H1 (cell line): ENCODE data around the gene COA1. TPM values are rescaled to one million over a fixed set of nuclear protein-coding genes. Genes with fewer than 3 reads are reported as not detected.

ENCODE experiments used
- CTCF ChIA-PET: fragments of 300-600 bp; sonication (Branson Sonifier 250); formaldehyde crosslinking; loops from one replicate; lab custom pipeline; 2021; ENCODE audit not compliant: partially characterized antibody; lab: Charles Lee
- POLR2A ChIA-PET: fragments of 300-600 bp; sonication (Branson Sonifier 250); formaldehyde crosslinking; loops from one replicate; lab custom pipeline; 2021; ENCODE audit warnings: inconsistent platforms; ENCODE audit not compliant: partially characterized antibody; lab: Charles Lee
- DNase-seq, 2 experiments: peaks; one replicate each; pipeline versions ENCODE4 v3.0.0 to v3.0.0-alpha.2; 2010 to 2022; ENCODE audit warnings: low spot score in 2 of 2, low read depth in 1 of 2, mixed read lengths in 1 of 2
- FAIRE-seq: peaks from 2 replicates; lab custom pipeline; 2011; peaks lifted over from hg19 to GRCh38; lab: Jason Lieb, UNC
- H2AFZ ChIP-seq: 2 replicates; pipeline ENCODE4 v1.8.1; 2012; ENCODE audit warnings: low read length, inconsistent platforms
- H2AK5ac ChIP-seq: 2 replicates; pipeline ENCODE4 v1.6.1; 2013; ENCODE audit warnings: low read depth, low read length
- H2BK120ac ChIP-seq: replicated peaks from 2 replicates; pipeline ENCODE3; 2013; ENCODE audit warnings: low read depth, low read length, inconsistent platforms
- H2BK12ac ChIP-seq: 2 replicates; pipeline ENCODE4 v1.6.1; 2013; ENCODE audit warnings: low read depth, low read length
- H2BK15ac ChIP-seq: 2 replicates; pipeline ENCODE4 v1.6.1; 2013; ENCODE audit warnings: low read length
- H2BK20ac ChIP-seq: 2 replicates; pipeline ENCODE4 v1.6.1; 2013; ENCODE audit warnings: low read length
- H2BK5ac ChIP-seq: 2 replicates; pipeline ENCODE4 v1.6.1; 2013; ENCODE audit warnings: low read depth, low read length
- H3K14ac ChIP-seq: 2 replicates; pipeline ENCODE4 v1.6.1; 2013; ENCODE audit warnings: inconsistent platforms; ENCODE audit not compliant: insufficient read length
- H3K18ac ChIP-seq: 2 replicates; pipeline ENCODE4 v1.6.1; 2013; ENCODE audit warnings: low read length; ENCODE audit errors: extremely low read depth
- H3K23ac ChIP-seq: 2 replicates; pipeline ENCODE4 v1.6.1; 2013; ENCODE audit warnings: inconsistent platforms; ENCODE audit not compliant: insufficient read length
- H3K23me2 ChIP-seq: 2 replicates; pipeline ENCODE4 v1.6.1; 2013; ENCODE audit warnings: low read depth, low read length
- H3K27ac ChIP-seq: 2 replicates; pipeline ENCODE4 v1.6.1; 2011; ENCODE audit warnings: low read depth, low read length, inconsistent platforms
- H3K27me3 ChIP-seq, 4 experiments: replicated peaks in 1 of 4; 1 replicate in 1 of 4; 2 replicates in 3 of 4; pipeline versions ENCODE4 v1.6.1 to v1.8.1; 2011 to 2013; ENCODE audit warnings: low read length in 3 of 4, mild to moderate bottlenecking in 3 of 4, inconsistent platforms in 2 of 4, mixed read lengths in 2 of 4, moderate library complexity in 1 of 4; ENCODE audit not compliant: control insufficient read depth in 3 of 4, insufficient read depth in 3 of 4; ENCODE audit errors: extremely low read depth in 1 of 4
- H3K36me3 ChIP-seq, 4 experiments: 2 replicates each; pipeline versions ENCODE4 v1.6.1 to v1.8.1; 2011 to 2013; ENCODE audit warnings: mild to moderate bottlenecking in 4 of 4, low read length in 3 of 4, moderate library complexity in 2 of 4, control low read depth in 1 of 4, inconsistent platforms in 1 of 4; ENCODE audit not compliant: insufficient read depth in 4 of 4, control insufficient read depth in 2 of 4
- H3K4ac ChIP-seq: replicated peaks from 2 replicates; pipeline ENCODE3; 2013; ENCODE audit warnings: low read length, low read depth, mixed read lengths, inconsistent platforms; ENCODE audit not compliant: insufficient read length
- H3K4me1 ChIP-seq, 4 experiments: replicated peaks in 1 of 4; 1 replicate in 1 of 4; 2 replicates in 3 of 4; pipeline versions ENCODE4 v1.6.1 to v1.8.1; 2011 to 2013; ENCODE audit warnings: low read length in 3 of 4, inconsistent platforms in 2 of 4, mixed read lengths in 1 of 4; ENCODE audit not compliant: insufficient read depth in 4 of 4, control insufficient read depth in 3 of 4
- H3K4me2 ChIP-seq, 2 experiments: 2 replicates each; pipeline versions ENCODE4 v1.6.1 to v1.8.1; 2011 to 2013; ENCODE audit warnings: low read depth in 2 of 2, low read length in 2 of 2, control low read depth in 1 of 2, inconsistent platforms in 1 of 2, mild to moderate bottlenecking in 1 of 2; ENCODE audit not compliant: insufficient read depth in 1 of 2
- H3K4me3 ChIP-seq, 4 experiments: fragments of 200-600, 300-600 bp in 1 of 4; sonication (generic), shearing (Covaris generic), sonication (Bioruptor Twin) in 1 of 4; 2 replicates each; pipeline versions ENCODE4 v1.5.1 to v1.8.1; 2011 to 2016; ENCODE audit warnings: low read length in 4 of 4, low read depth in 3 of 4, control low read depth in 2 of 4, inconsistent platforms in 2 of 4, mild to moderate bottlenecking in 2 of 4, mixed read lengths in 1 of 4, moderate library complexity in 1 of 4; ENCODE audit not compliant: insufficient read depth in 2 of 4; ENCODE audit errors: extremely low read depth in 1 of 4
- H3K56ac ChIP-seq: replicated peaks from 2 replicates; pipeline ENCODE3; 2013; ENCODE audit warnings: low read depth, mild to moderate bottlenecking, mixed read lengths, low read length, inconsistent platforms; ENCODE audit not compliant: insufficient read length
- H3K79me1 ChIP-seq: 2 replicates; pipeline ENCODE4 v1.6.1; 2013; ENCODE audit warnings: low read depth, low read length, control low read depth
- H3K79me2 ChIP-seq, 2 experiments: 2 replicates each; pipeline versions ENCODE4 v1.6.1 to v1.8.1; 2012 to 2013; ENCODE audit warnings: low read length in 2 of 2, mild to moderate bottlenecking in 2 of 2, inconsistent platforms in 1 of 2; ENCODE audit not compliant: insufficient read depth in 2 of 2, control insufficient read depth in 1 of 2
- H3K9ac ChIP-seq, 4 experiments: replicated peaks in 1 of 4; 1 replicate in 1 of 4; 2 replicates in 3 of 4; pipeline versions ENCODE4 v1.6.1 to v1.8.1; 2011 to 2013; ENCODE audit warnings: low read depth in 3 of 4, low read length in 3 of 4, control low read depth in 2 of 4, mild to moderate bottlenecking in 2 of 4, moderate library complexity in 2 of 4, inconsistent platforms in 1 of 4; ENCODE audit errors: extremely low read depth in 1 of 4
- H3K9me3 ChIP-seq, 2 experiments: 2 replicates each; pipeline versions ENCODE4 v1.6.1 to v1.8.1; 2012 to 2013; ENCODE audit warnings: mild to moderate bottlenecking in 2 of 2, moderate library complexity in 2 of 2, control low read depth in 1 of 2, inconsistent platforms in 1 of 2, low read depth in 1 of 2, low read length in 1 of 2, mixed read lengths in 1 of 2; ENCODE audit not compliant: insufficient read depth in 2 of 2
- H4K20me1 ChIP-seq, 2 experiments: replicated peaks in 1 of 2; 2 replicates each; pipeline versions ENCODE3 to v1.8.1; 2011 to 2013; ENCODE audit warnings: inconsistent platforms in 2 of 2, low read length in 2 of 2, mild to moderate bottlenecking in 1 of 2; ENCODE audit not compliant: insufficient read depth in 2 of 2, control insufficient read depth in 1 of 2
- H4K5ac ChIP-seq: 2 replicates; pipeline ENCODE4 v1.6.1; 2013; ENCODE audit warnings: low read length, low read depth, mixed read lengths, inconsistent platforms; ENCODE audit not compliant: insufficient read length
- H4K8ac ChIP-seq: 2 replicates; pipeline ENCODE4 v1.8.0; 2013; ENCODE audit warnings: mild to moderate bottlenecking, moderate library complexity, low read length, inconsistent platforms; ENCODE audit not compliant: insufficient read depth; ENCODE audit errors: extremely low read depth
- H4K91ac ChIP-seq: replicated peaks from 2 replicates; pipeline ENCODE3; 2013; ENCODE audit warnings: low read length, mixed read lengths, inconsistent platforms; ENCODE audit not compliant: insufficient read length
- RAD21 ChIP-seq, 2 experiments: IDR thresholded peaks in 1 of 2; conservative IDR thresholded peaks in 1 of 2; 2 replicates each; pipeline ENCODE4 v1.6.1; 2011; ENCODE audit warnings: low read depth in 2 of 2, low read length in 2 of 2, improper control_type of control experiment in 1 of 2, inconsistent platforms in 1 of 2, mild to moderate bottlenecking in 1 of 2, moderate library complexity in 1 of 2
- RNF2 ChIP-seq: fragments of 200-900, 300-1000 bp; sonication (generic); IDR thresholded peaks from 2 replicates; pipeline ENCODE4 v1.7.1; 2016; ENCODE audit warnings: borderline replicate concordance, low read depth, mild to moderate bottlenecking, antibody characterized with exemption, low read length; ENCODE audit not compliant: poor library complexity, severe bottlenecking; ENCODE audit errors: missing control alignments
- RXRA ChIP-seq: IDR thresholded peaks from 2 replicates; pipeline ENCODE4 v1.6.1; 2011; ENCODE audit warnings: low read depth, mild to moderate bottlenecking, low read length, moderate library complexity; ENCODE audit not compliant: insufficient read depth
- SAP30 ChIP-seq: fragments of 300-600 bp; sonication (generic); IDR thresholded peaks from 2 replicates; pipeline ENCODE4 v1.7.1; 2012; ENCODE audit warnings: low read length, moderate library complexity, mild to moderate bottlenecking, inconsistent platforms; ENCODE audit not compliant: insufficient read depth, insufficient replicate concordance
- SP4 ChIP-seq: IDR thresholded peaks from 2 replicates; pipeline ENCODE4 v1.6.1; 2012; ENCODE audit warnings: low read length, inconsistent platforms
- TBP ChIP-seq: IDR thresholded peaks from 2 replicates; pipeline ENCODE4 v1.6.1; 2011; ENCODE audit warnings: low read depth, low read length, improper control_type of control experiment
- WGBS, 2 experiments: shearing (Covaris generic) in 1 of 2; methylation state at CpG; one replicate each; pipeline versions ENCODE4 v1.1.6 to v1.1.7; 2013 to 2015; ENCODE audit warnings: low lambda C conversion rate in 2 of 2, mixed read lengths in 2 of 2, inconsistent platforms in 1 of 2, low coverage in 1 of 2, missing lambda C conversion rate in 1 of 2; ENCODE audit not compliant: insufficient replicate concordance in 2 of 2, insufficient coverage in 1 of 2, insufficient read length in 1 of 2; ENCODE audit errors: extremely low coverage in 1 of 2, missing lambda C conversion rate in 1 of 2; 5-methylcytosine and 5-hydroxymethylcytosine counted together
- polyA plus RNA-seq, 7 experiments: library from polyadenylated mRNA; depleted of rRNA in 3 of 7; stranded (reverse) in 5 of 7; unstranded in 2 of 7; fragments of >200 nt in 5 of 7; fragments of 200-250 nt in 2 of 7; gene quantifications; 1 replicate in 5 of 7; 2 replicates in 1 of 7; 4 replicates in 1 of 7; pipeline versions ENCODE4 v1.2.1 to v1.2.3, GENCODE V29; 2011 to 2013; ENCODE audit warnings: missing spikeins in 2 of 7, mixed read lengths in 2 of 7
- total RNA-seq: library from RNA; stranded (reverse); fragmentation: NEBNext Ultra II Directional; extraction: Animal tissue kit (Norgen Biotek cat#: 25700); gene quantifications from 2 replicates; pipeline ENCODE4 v1.2.1, GENCODE V29; 2021
- TF ChIP-seq, protein P1 (sequence below): IDR thresholded peaks from 2 replicates; pipeline ENCODE4 v1.6.1; 2011; ENCODE audit warnings: low read length, improper control_type of control experiment
- TF ChIP-seq, protein P2 (sequence below), 3 experiments: IDR thresholded peaks; 1 replicate in 2 of 3; 2 replicates in 1 of 3; pipeline versions ENCODE4 v1.5.1 to v1.6.1; 2011; ENCODE audit warnings: low read length in 3 of 3, mild to moderate bottlenecking in 3 of 3, inconsistent platforms in 2 of 3, low read depth in 1 of 3, moderate library complexity in 1 of 3; ENCODE audit not compliant: insufficient read depth in 1 of 3; ENCODE audit errors: control extremely low read depth in 1 of 3

Gene COA1
- total and polyA plus RNA-seq, 2 of the 8 experiments (the other 6 are each of a cell fraction or from before 2014, with no cell fraction given): 98.6 to 143 TPM

DNA sequence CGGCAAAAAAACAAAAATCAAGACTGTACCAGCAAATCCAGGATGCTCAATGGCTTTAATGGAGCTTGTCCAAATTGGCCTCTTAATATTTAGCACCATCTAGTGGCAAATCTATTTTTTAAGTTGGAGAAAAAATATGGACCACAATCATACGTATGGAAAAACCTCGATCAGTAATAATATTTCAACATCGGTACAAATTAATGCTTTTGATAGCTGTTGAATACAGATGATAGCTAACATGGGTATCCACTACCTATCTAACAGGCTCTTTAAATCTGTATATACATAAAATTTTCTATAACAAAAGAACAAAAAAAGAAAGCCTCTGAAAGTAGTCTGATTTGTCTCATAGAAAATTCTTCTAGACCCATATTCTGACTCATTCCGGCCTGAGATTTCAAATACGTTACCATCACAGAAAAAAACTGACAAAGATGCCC, 29.2 kb downstream of the COA1 start:
- Histone ChIP-seq H3K4me1 (peaks cover 0 to 5% (median 0%) of the 10 kb centered on the region in 4 experiments; a peak in 2 of 7 replicates), H3K23me2 (no peaks in the 10 kb centered on the region), H4K5ac (no peak overlapping the region), H3K27ac (no peak overlapping the region), H4K91ac (no peak overlapping the region), H3K23ac (no peak overlapping the region), H2AFZ (no peak overlapping the region), H2AK5ac (no peak overlapping the region), H2BK5ac (no peak overlapping the region), H3K14ac (no peak overlapping the region), H3K56ac (no peak overlapping the region), H2BK15ac (no peak overlapping the region), H3K18ac (no peak overlapping the region), H3K9me3 (no peaks in the 10 kb centered on the region; a peak in 1 of 4 replicates), H4K20me1 (peaks cover 1 to 3% of the 10 kb centered on the region in 2 experiments), H3K9ac (no peak overlapping the region), H3K4me3 (no peak overlapping the region), H2BK20ac (no peak overlapping the region), H2BK120ac (no peak overlapping the region), H3K36me3 (no peaks in the 10 kb centered on the region; a peak in 2 of 8 replicates), H2BK12ac (no peak overlapping the region), H3K79me2 (peaks cover under 1 to 73% of the 10 kb centered on the region in 2 experiments), H3K4me2 (no peak overlapping the region), H3K27me3 (no peaks in the 10 kb centered on the region), H3K4ac (no peak overlapping the region), H4K8ac (no peak overlapping the region), H3K79me1 (peaks cover 1% of the 10 kb centered on the region; the same call in 1 of the 2 replicates)
- ChIA-PET POLR2A (interaction anchor here (1.0 to 1.6 kb wide), 3 partner anchors 11 to 143 kb away, joined by 3 to 5 read pairs (median 4); partner anchors contain the start of gene STK17A), CTCF (interaction anchor here (0.6 to 4.3 kb wide), 32 partner anchors 8 to 258 kb away, joined by 3 to 46 read pairs (median 4); partner anchors contain the start of gene STK17A)
- TF ChIP-seq RNF2 (no peak), SP4 (no peak), RXRA (no peak), RAD21 (IDR thresholded peaks at IDR 0.05 in 1 of 2, conservative IDR thresholded peaks at IDR 0.05 in 1 of 2; ENCODE audit: low read depth in 2 of 2, low read length in 2 of 2) (peak; percentile 67 to 73), TBP (no peak), SAP30 (no peak)
- TF ChIP-seq, protein P1, sequence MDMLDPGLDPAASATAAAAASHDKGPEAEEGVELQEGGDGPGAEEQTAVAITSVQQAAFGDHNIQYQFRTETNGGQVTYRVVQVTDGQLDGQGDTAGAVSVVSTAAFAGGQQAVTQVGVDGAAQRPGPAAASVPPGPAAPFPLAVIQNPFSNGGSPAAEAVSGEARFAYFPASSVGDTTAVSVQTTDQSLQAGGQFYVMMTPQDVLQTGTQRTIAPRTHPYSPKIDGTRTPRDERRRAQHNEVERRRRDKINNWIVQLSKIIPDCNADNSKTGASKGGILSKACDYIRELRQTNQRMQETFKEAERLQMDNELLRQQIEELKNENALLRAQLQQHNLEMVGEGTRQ: no peak
- TF ChIP-seq, protein P2, sequence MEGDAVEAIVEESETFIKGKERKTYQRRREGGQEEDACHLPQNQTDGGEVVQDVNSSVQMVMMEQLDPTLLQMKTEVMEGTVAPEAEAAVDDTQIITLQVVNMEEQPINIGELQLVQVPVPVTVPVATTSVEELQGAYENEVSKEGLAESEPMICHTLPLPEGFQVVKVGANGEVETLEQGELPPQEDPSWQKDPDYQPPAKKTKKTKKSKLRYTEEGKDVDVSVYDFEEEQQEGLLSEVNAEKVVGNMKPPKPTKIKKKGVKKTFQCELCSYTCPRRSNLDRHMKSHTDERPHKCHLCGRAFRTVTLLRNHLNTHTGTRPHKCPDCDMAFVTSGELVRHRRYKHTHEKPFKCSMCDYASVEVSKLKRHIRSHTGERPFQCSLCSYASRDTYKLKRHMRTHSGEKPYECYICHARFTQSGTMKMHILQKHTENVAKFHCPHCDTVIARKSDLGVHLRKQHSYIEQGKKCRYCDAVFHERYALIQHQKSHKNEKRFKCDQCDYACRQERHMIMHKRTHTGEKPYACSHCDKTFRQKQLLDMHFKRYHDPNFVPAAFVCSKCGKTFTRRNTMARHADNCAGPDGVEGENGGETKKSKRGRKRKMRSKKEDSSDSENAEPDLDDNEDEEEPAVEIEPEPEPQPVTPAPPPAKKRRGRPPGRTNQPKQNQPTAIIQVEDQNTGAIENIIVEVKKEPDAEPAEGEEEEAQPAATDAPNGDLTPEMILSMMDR (IDR thresholded peaks at IDR 0.05; ENCODE audit: control extremely low read depth in 1 of 3, insufficient read depth in 1 of 3, low read depth in 1 of 3, low read length in 3 of 3): peak in 2 of 3 experiments; percentile 25 to 27; a peak in 2 of 4 replicates
- FAIRE-seq (no peak), DNase-seq (no peak)
- 91% methylated on average over 6 of the region's 6 CpGs; no CpG with 5 or more reads in 1 of the 2 experiments for WGBS, 2 experiments
